Muscle layer of colon (tissue), 2 donors: Measurements from ENCODE around the gene PRKAR1B.

Experiments
- H3K27ac ChIP-seq: one replicate; pipeline ENCODE4 v1.7.0; 2013; ENCODE audit warnings: low read depth, mild to moderate bottlenecking, low read length, moderate library complexity
- H3K27me3 ChIP-seq, 2 donors: one replicate each; pipeline ENCODE4 v1.7.0; 2013; ENCODE audit warnings: low read length in 2 of 2, mild to moderate bottlenecking in 2 of 2; ENCODE audit not compliant: insufficient read depth in 2 of 2, control insufficient read depth in 1 of 2
- H3K36me3 ChIP-seq: one replicate; pipeline ENCODE4 v1.7.0; 2013; ENCODE audit warnings: mild to moderate bottlenecking, low read length; ENCODE audit not compliant: insufficient read depth
- H3K4me1 ChIP-seq: one replicate; pipeline ENCODE4 v1.7.0; 2013; ENCODE audit warnings: mild to moderate bottlenecking, low read length; ENCODE audit not compliant: insufficient read depth
- H3K4me3 ChIP-seq, 2 donors: one replicate each; pipeline ENCODE4 v1.7.0; 2013; ENCODE audit warnings: low read length in 2 of 2, low read depth in 1 of 2, mild to moderate bottlenecking in 1 of 2, moderate library complexity in 1 of 2
- H3K9ac ChIP-seq: one replicate; pipeline ENCODE4 v1.7.0; 2013; ENCODE audit warnings: low read length
- H3K9me3 ChIP-seq: one replicate; pipeline ENCODE4 v1.7.0; 2013; ENCODE audit warnings: mild to moderate bottlenecking, low read length
- donor health status: abdominal sarcoma.
- donor health status: Adenocarcinoma of cecum.

The PRKAR1B gene

DNA sequence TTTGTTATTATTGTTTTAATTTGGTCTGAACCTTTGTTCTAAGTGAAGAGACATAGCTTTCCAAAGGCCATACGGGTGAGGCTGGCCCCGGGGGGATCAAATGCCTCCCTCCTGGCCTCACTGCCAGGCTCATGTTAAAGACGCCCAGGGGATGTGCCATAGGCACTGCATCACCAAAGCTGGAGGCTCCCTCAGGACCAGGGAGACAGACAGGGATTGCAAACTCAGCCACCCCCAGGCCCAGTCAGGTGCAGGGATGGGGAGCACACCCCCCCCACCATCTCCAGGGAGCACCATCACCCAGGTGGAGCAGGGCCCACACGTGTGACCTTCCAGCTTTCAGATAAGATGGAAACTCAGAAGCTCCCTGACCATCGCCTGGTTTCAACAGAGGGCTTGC is 96.5 kb downstream of the PRKAR1B start:
- no peaks in the 10 kb centered on the region for H3K9me3 ChIP-seq
- H3K27ac ChIP-seq, result no peak overlapping the region
- H3K36me3 ChIP-seq, result no peaks in the 10 kb centered on the region
- no peak overlapping the region for H3K4me3 ChIP-seq
- H3K9ac ChIP-seq, result no peak overlapping the region
- no peaks in the 10 kb centered on the region for H3K27me3 ChIP-seq
- no peaks in the 10 kb centered on the region for H3K4me1 ChIP-seq

DNA sequence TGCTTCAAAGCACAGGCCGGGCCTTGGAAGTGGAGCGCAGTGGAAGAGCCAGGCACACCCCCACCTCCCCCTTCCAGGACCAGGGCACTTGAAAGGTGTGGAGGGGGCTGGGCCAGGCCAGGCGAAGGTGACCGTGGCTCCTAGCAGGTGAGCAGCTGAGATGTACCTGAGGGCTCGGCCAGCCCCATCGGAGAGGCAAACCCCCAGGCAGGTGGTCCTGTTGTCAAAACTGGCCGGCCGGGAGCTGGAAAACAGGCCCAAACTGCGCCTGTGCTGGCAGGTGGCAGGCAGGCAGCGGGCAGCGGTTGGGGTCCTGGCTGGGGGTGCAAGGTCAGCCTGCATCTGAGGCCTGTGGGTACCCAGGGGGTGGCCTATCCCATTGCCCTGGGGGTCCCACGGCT is 97.0 kb downstream of the PRKAR1B start:
- Histone ChIP-seq H3K27ac (no peak overlapping the region), H3K27me3 (no peaks in the 10 kb centered on the region), H3K4me3 (no peak overlapping the region), H3K9ac (no peak overlapping the region), H3K9me3 (peaks cover 3% of the 10 kb centered on the region), H3K4me1 (no peaks in the 10 kb centered on the region), H3K36me3 (no peaks in the 10 kb centered on the region)

DNA sequence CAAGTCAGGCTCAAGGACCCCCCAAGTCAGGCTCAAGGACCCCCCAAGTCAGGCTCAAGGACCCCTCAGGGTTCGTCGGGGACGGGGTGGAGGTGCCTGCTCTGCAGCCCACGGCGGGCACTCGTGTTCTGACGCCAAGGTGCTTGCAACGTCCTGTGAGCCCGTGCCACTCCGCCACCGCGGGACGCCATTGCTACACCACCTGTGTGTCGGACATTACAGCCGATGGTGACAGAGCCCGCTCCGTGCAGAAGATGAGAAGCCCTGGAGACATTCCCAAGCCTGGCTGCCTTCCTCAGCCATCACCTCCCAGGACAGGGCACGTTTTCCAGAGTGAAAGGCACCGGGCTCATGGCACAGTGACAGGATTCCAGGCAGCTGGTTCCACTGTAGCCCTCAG is 98.3 kb downstream of the PRKAR1B start:
- Histone ChIP-seq H3K27me3 (no peaks in the 10 kb centered on the region), H3K9me3 (peaks cover 3% of the 10 kb centered on the region), H3K4me3 (no peak overlapping the region), H3K36me3 (no peaks in the 10 kb centered on the region), H3K9ac (no peak overlapping the region), H3K4me1 (no peaks in the 10 kb centered on the region), H3K27ac (no peak overlapping the region)

DNA sequence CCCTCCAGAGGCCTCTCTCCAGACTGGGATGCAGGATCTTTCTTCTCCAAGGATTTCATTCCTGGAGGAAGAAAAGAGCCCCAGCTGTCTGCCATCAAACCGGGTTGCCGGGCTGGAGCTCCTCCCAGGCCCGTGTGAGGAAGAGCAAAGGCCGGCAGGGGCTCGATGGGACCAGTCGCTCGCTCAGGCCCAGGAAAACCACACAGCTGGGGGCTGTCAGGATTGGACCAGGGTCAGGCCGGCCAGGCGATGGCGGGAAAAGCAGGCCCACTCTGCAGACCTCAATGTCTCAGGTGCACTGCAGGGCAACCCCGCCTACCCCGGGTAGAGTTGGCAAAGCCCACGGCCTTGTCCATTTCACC is 98.7 kb downstream of the PRKAR1B start:
- Histone ChIP-seq H3K27me3 (no peaks in the 10 kb centered on the region), H3K4me1 (no peaks in the 10 kb centered on the region), H3K4me3 (no peak overlapping the region), H3K27ac (no peak overlapping the region), H3K9ac (no peak overlapping the region), H3K9me3 (peaks cover 3% of the 10 kb centered on the region), H3K36me3 (no peaks in the 10 kb centered on the region)

DNA sequence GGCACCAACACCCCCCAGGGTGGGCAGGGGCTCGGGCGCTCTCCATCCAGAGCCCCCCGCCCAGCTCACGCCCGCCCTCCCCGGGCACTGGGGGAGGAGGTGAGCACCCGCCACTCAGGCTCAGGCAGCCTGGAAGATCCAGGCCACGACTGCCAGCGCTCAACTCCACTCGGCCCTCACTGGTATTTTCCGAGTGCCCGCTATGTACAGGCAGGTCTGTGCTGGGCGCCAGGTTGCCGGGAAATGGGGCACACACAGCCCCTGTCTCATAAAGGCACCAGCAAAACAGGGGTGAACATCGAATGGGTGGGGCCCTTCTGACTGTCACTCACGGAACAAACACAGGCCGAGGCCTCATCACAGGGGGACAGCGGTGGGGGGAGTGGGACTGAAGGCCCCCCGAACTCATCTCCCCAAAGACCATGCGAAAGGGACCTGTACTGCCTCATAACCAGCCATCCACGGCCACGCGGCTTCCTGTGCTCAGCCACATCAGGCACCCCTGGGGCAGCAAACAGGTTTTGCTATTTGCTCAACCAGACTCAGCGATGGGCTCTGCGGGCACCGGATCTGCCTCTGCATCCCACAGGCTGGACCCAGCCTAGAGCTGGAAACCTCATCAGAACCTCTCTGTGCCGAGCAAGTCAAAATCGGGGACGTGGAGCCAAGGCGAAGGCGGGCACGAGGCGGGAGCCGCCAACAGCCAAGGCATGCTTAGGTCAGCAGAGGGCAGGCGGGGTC is 99.2 kb downstream of the PRKAR1B start:
- H3K9ac ChIP-seq, result no peak overlapping the region
- H3K9me3 ChIP-seq, result peaks cover 3% of the 10 kb centered on the region
- no peak overlapping the region for H3K27ac ChIP-seq
- H3K27me3 ChIP-seq, result no peaks in the 10 kb centered on the region
- no peak overlapping the region for H3K4me3 ChIP-seq
- H3K36me3 ChIP-seq, result no peaks in the 10 kb centered on the region
- H3K4me1 ChIP-seq, result no peaks in the 10 kb centered on the region

DNA sequence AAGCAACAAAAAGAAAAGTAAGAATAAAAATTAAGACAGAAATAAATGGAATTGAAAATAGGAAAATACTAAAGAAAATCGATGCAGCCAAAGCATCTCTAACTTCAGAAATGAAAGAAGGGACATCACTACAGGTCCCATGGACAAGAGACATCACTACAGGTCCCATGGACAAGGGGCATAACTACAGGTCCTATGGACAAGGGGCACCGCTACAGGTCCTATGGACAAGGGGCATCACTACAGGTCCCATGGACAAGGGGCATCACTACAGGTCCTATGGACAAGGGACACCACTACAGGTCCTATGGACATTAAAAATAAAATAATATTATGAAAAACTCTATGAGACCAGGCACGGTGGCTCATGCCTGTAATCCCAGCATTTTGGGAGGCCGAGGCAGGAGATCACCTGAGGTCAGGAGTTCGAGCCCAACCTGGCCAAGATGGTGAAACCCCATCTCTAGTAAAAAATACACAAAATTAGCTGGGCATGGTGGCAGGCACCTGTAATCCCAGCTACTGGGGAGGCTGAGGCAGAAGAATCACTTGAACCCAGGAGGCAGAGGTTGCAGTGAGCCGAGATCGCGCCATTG is 101.6 kb downstream of the PRKAR1B start:
- Histone ChIP-seq H3K4me3 (no peak overlapping the region), H3K27ac (no peak overlapping the region), H3K4me1 (no peaks in the 10 kb centered on the region), H3K9ac (no peak overlapping the region), H3K36me3 (no peaks in the 10 kb centered on the region), H3K27me3 (no peaks in the 10 kb centered on the region), H3K9me3 (peaks cover 10% of the 10 kb centered on the region)

DNA sequence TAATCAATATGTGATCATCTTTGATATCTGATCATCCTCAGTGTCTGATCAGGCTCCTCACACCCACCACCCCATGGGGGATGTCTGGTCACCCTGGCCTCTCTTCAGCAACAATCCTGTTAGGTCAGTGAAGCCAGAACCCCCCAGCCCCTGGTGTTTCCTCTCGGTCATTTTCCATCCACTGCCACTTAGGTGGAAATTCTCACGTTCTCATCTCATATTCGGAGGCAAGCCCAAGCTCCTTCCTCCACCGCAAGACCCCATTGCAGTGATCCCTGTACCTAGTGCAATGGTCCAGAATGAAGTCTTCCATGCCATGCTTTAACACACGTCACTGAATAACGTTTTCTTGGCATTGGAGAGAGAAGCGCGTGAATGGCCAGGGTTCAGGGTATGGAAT is 103.6 kb downstream of the PRKAR1B start:
- H3K9me3 ChIP-seq, result peaks cover 10% of the 10 kb centered on the region
- no peaks in the 10 kb centered on the region for H3K4me1 ChIP-seq
- H3K27ac ChIP-seq, result no peak overlapping the region
- no peaks in the 10 kb centered on the region for H3K27me3 ChIP-seq
- H3K9ac ChIP-seq, result no peak overlapping the region
- no peaks in the 10 kb centered on the region for H3K36me3 ChIP-seq
- no peak overlapping the region for H3K4me3 ChIP-seq

DNA sequence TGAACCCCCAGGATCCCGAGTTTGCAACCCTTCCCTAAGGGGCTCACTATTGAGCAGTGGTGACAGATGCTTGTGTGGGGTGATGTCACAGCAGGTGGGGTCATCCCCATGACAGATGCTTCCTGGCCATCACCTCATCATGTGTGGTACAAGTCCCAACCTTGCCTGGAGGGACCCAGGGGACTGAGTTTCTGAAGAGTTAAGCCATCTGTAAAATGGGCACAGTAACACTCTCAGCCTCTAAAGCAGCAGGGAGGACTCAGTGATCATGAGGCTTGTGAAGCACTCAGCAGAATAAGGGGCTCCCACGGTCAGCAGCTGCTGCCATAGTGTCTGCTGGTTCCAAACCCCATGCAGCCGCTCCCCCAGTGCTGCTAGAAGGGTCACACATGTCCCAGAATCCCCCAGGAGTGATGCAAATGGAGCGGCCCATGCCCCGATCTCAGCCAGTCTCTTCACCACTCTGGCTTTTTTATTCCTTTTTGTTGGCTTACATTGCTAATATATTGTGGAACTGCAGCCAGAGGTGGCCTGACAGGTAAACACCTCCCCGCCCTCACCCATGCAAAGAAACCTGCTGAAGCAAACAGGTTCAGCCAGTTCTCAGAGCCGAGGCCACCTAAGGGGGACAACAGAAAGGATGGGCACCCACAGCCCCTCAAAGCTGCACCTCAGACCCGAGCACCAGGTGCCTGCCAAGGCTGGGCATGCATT is 105.4 kb downstream of the PRKAR1B start:
- H3K4me1 ChIP-seq, result no peaks in the 10 kb centered on the region
- H3K4me3 ChIP-seq, result no peak overlapping the region
- H3K27ac ChIP-seq, result no peak overlapping the region
- no peak overlapping the region for H3K9ac ChIP-seq
- no peaks in the 10 kb centered on the region for H3K36me3 ChIP-seq
- no peaks in the 10 kb centered on the region for H3K27me3 ChIP-seq
- H3K9me3 ChIP-seq, result peaks cover 10% of the 10 kb centered on the region

DNA sequence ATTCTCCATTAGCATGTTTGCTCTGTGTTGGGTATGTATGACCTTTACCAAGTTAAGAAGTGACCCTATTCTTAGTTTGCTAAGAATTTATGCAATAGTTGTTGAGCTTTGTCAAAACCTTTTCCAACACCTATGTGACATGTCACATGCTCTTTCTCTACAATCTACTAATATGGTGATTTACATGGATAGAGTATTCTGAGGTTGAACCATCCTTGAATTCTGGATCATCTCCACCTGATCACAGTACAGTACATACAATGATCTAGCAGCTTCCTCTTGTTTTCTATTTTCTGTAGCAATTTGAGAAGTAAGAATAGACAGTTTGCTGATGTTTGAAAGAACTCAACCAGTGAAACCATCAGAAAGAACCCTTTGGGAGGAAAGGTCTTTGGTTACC is 106.2 kb downstream of the PRKAR1B start:
- Histone ChIP-seq H3K36me3 (no peaks in the 10 kb centered on the region), H3K27me3 (no peaks in the 10 kb centered on the region), H3K4me3 (no peak overlapping the region), H3K9ac (no peak overlapping the region), H3K27ac (no peak overlapping the region), H3K4me1 (no peaks in the 10 kb centered on the region), H3K9me3 (peaks cover 10% of the 10 kb centered on the region)

DNA sequence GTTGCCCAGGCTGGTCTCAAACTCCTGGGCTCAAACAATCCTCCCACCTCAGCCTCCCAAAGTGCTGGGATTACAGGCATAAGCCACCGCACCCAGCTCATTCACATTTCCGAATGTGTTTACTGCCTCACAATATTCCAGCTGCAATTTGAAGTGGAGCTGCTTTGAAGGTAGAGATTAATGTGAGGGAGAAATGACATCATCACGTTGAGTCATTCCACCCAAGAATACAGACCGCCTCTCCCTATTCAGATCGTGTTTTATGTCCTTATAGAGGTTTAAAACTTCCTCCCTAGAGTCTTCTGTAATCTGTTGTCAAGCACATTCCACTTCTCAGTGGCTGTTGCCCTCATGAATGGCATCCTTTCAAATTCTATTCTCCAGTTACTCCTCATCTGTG is 107.0 kb downstream of the PRKAR1B start:
- H3K9me3 ChIP-seq, result peaks cover 7% of the 10 kb centered on the region
- H3K4me1 ChIP-seq, result no peaks in the 10 kb centered on the region
- no peak overlapping the region for H3K27ac ChIP-seq
- no peaks in the 10 kb centered on the region for H3K36me3 ChIP-seq
- no peak overlapping the region for H3K4me3 ChIP-seq
- H3K9ac ChIP-seq, result no peak overlapping the region
- H3K27me3 ChIP-seq, result no peaks in the 10 kb centered on the region

DNA sequence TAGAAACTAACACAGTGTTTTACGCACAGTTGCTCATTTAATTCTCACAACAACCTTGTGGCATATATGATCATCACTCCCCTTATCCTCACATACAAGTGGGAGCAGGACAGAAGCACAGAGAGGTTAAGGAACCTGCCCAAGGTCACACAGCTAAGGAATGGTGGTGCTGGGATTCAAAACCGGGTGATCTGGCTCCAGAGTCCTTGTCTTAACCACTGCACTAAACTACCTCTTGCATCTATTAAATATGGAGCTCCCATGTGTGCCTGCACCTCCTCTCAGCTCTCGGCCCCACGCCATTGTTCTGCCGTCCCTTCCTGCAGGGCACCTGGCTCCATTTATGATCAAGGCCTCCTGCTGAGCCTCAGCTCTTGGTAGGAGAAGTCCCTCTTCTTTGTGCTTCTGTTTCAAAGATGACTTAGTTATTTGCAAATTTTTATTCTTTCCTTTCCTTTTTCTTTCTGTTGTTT is 107.7 kb downstream of the PRKAR1B start:
- Histone ChIP-seq H3K9ac (no peak overlapping the region), H3K9me3 (peaks cover 7% of the 10 kb centered on the region), H3K4me3 (no peak overlapping the region), H3K27ac (no peak overlapping the region), H3K36me3 (no peaks in the 10 kb centered on the region), H3K27me3 (no peaks in the 10 kb centered on the region), H3K4me1 (no peaks in the 10 kb centered on the region)
